IPS-20b (cell line): ENCODE measurements around the gene CD27.

Source experiments
- H3K27ac ChIP-seq: one replicate; pipeline ENCODE4 v1.5.1; 2013; ENCODE audit warnings: low read length
- H3K27me3 ChIP-seq: 2 replicates; pipeline ENCODE4 v1.6.1; 2013; ENCODE audit warnings: mild to moderate bottlenecking, low read length, inconsistent platforms; ENCODE audit not compliant: insufficient read depth
- H3K36me3 ChIP-seq: 2 replicates; pipeline ENCODE4 v1.6.1; 2013; ENCODE audit warnings: low read depth, mild to moderate bottlenecking, inconsistent platforms, low read length, moderate library complexity; ENCODE audit not compliant: insufficient read depth
- H3K4me1 ChIP-seq: 2 replicates; pipeline ENCODE4 v1.6.1; 2013; ENCODE audit warnings: mild to moderate bottlenecking, control low read depth, inconsistent platforms, low read length, moderate library complexity; ENCODE audit not compliant: insufficient read depth
- H3K4me3 ChIP-seq: 2 replicates; pipeline ENCODE4 v1.5.1; 2013; ENCODE audit warnings: mild to moderate bottlenecking, low read length, inconsistent platforms
- H3K9ac ChIP-seq: 2 replicates; pipeline ENCODE4 v1.6.1; 2013; ENCODE audit warnings: low read depth, mild to moderate bottlenecking, inconsistent platforms, low read length, moderate library complexity
- H3K9me3 ChIP-seq: 2 replicates; pipeline ENCODE4 v1.6.1; 2013; ENCODE audit warnings: mild to moderate bottlenecking, low read depth, low read length, inconsistent platforms; ENCODE audit not compliant: insufficient read depth

The CD27 gene

GRCh38 chr12:6444704-6445688 is at the start of gene CD27:
TSS of gene CD27 (plus strand) at chr12:6444955. CDS start at chr12:6445096, 141 bp downstream.
- H3K9me3 ChIP-seq, result no peaks in the 10 kb centered on the region
- no peaks in the 10 kb centered on the region for H3K27me3 ChIP-seq
- peaks cover 1% of the 10 kb centered on the region; the same call in 1 of the 2 replicates for H3K4me1 ChIP-seq
- no peak within 1 kb of the TSS for H3K4me3 ChIP-seq
- no peak within 1 kb of the TSS for H3K27ac ChIP-seq
- no peak within 1 kb of the TSS for H3K9ac ChIP-seq
- H3K36me3 ChIP-seq, result no peaks in the 10 kb centered on the region

GRCh38 chr12:6396031-6396430 is 48.7 kb upstream of the CD27 start:
- Histone ChIP-seq H3K4me3 (no peak overlapping the region), H3K9ac (no peak overlapping the region), H3K4me1 (peaks cover 5% of the 10 kb centered on the region), H3K27ac (no peak overlapping the region), H3K9me3 (no peaks in the 10 kb centered on the region), H3K36me3 (no peaks in the 10 kb centered on the region), H3K27me3 (no peaks in the 10 kb centered on the region)

GRCh38 chr12:6399884-6400644 is 44.7 kb upstream of the CD27 start:
- H3K9ac ChIP-seq, result no peak overlapping the region
- H3K4me1 ChIP-seq, result peaks cover 5% of the 10 kb centered on the region
- no peak overlapping the region for H3K27ac ChIP-seq
- H3K27me3 ChIP-seq, result no peaks in the 10 kb centered on the region
- no peaks in the 10 kb centered on the region for H3K9me3 ChIP-seq
- H3K4me3 ChIP-seq, result no peak overlapping the region
- no peaks in the 10 kb centered on the region for H3K36me3 ChIP-seq

- Histone ChIP-seq H3K9ac (no peak overlapping the region), H3K27ac (no peak overlapping the region), H3K36me3 (no peaks in the 10 kb centered on the region), H3K4me3 (no peak overlapping the region), H3K4me1 (no peaks in the 10 kb centered on the region), H3K9me3 (no peaks in the 10 kb centered on the region), H3K27me3 (no peaks in the 10 kb centered on the region)
These were observed 40.4 kb upstream of the CD27 start for GRCh38 chr12:6404390-6404789.

- Histone ChIP-seq H3K27ac (no peak overlapping the region), H3K36me3 (no peaks in the 10 kb centered on the region), H3K9me3 (no peaks in the 10 kb centered on the region), H3K9ac (no peak overlapping the region), H3K27me3 (no peaks in the 10 kb centered on the region), H3K4me1 (no peaks in the 10 kb centered on the region), H3K4me3 (no peak overlapping the region)
These were observed 38.8 kb upstream of the CD27 start for GRCh38 chr12:6405963-6406362.

GRCh38 chr12:6407236-6407954 is 37.4 kb upstream of the CD27 start:
- Histone ChIP-seq H3K4me3 (no peak overlapping the region), H3K4me1 (no peaks in the 10 kb centered on the region), H3K9ac (no peak overlapping the region), H3K27me3 (no peaks in the 10 kb centered on the region), H3K27ac (no peak overlapping the region), H3K36me3 (no peaks in the 10 kb centered on the region), H3K9me3 (no peaks in the 10 kb centered on the region)

- no peaks in the 10 kb centered on the region for H3K27me3 ChIP-seq
- H3K4me3 ChIP-seq, result no peak overlapping the region
- no peaks in the 10 kb centered on the region for H3K36me3 ChIP-seq
- no peaks in the 10 kb centered on the region for H3K4me1 ChIP-seq
- no peak overlapping the region for H3K27ac ChIP-seq
- H3K9me3 ChIP-seq, result no peaks in the 10 kb centered on the region
- no peak overlapping the region for H3K9ac ChIP-seq
These were observed 28.2 kb upstream of the CD27 start for GRCh38 chr12:6416596-6416995.

GRCh38 chr12:6418796-6419195 is 26.0 kb upstream of the CD27 start:
- Histone ChIP-seq H3K27me3 (no peaks in the 10 kb centered on the region), H3K27ac (no peak overlapping the region), H3K4me1 (no peaks in the 10 kb centered on the region), H3K9ac (no peak overlapping the region), H3K36me3 (no peaks in the 10 kb centered on the region), H3K4me3 (no peak overlapping the region), H3K9me3 (no peaks in the 10 kb centered on the region)

- H3K27ac ChIP-seq, result no peak overlapping the region
- H3K36me3 ChIP-seq, result no peaks in the 10 kb centered on the region
- no peaks in the 10 kb centered on the region for H3K27me3 ChIP-seq
- H3K9me3 ChIP-seq, result no peaks in the 10 kb centered on the region
- no peak overlapping the region for H3K4me3 ChIP-seq
- H3K9ac ChIP-seq, result no peak overlapping the region
- H3K4me1 ChIP-seq, result no peaks in the 10 kb centered on the region
These were observed 24.4 kb upstream of the CD27 start for GRCh38 chr12:6420364-6420763.

- Histone ChIP-seq H3K27me3 (no peaks in the 10 kb centered on the region), H3K9me3 (no peaks in the 10 kb centered on the region), H3K4me1 (no peaks in the 10 kb centered on the region), H3K9ac (no peak overlapping the region), H3K36me3 (no peaks in the 10 kb centered on the region), H3K27ac (no peak overlapping the region), H3K4me3 (no peak overlapping the region)
These were observed 21.3 kb upstream of the CD27 start for GRCh38 chr12:6423267-6424007.

- H3K9ac ChIP-seq, result no peak overlapping the region
- H3K9me3 ChIP-seq, result no peaks in the 10 kb centered on the region
- H3K27ac ChIP-seq, result no peak overlapping the region
- H3K27me3 ChIP-seq, result no peaks in the 10 kb centered on the region
- H3K4me1 ChIP-seq, result no peaks in the 10 kb centered on the region
- no peaks in the 10 kb centered on the region for H3K36me3 ChIP-seq
- no peak overlapping the region for H3K4me3 ChIP-seq
These were observed 20.8 kb upstream of the CD27 start for GRCh38 chr12:6424008-6424347.
